C4-2B (cell line): ENCODE data around the gene ACOT7.

Source experiments
- H3K27ac ChIP-seq: fragments of 450-650 bp; 2 replicates; pipeline ENCODE4 v1.5.1; 2017
- ZFX ChIP-seq: fragments of 450-650 bp; IDR thresholded peaks from 2 replicates; pipeline ENCODE4 v1.6.1; 2017
- TF ChIP-seq, protein P1 (sequence below): fragments of 450-650 bp; conservative IDR thresholded peaks from 2 replicates; pipeline ENCODE4 v1.5.1; 2017; ENCODE audit warnings: mild to moderate bottlenecking

Gene ACOT7

GRCh38 chr1:6269296-6269695, 124.3 kb downstream of the ACOT7 start:
- H3K27ac ChIP-seq = no peak overlapping the region
- no peak for TF ChIP-seq ZFX
- TF ChIP-seq, protein P1, sequence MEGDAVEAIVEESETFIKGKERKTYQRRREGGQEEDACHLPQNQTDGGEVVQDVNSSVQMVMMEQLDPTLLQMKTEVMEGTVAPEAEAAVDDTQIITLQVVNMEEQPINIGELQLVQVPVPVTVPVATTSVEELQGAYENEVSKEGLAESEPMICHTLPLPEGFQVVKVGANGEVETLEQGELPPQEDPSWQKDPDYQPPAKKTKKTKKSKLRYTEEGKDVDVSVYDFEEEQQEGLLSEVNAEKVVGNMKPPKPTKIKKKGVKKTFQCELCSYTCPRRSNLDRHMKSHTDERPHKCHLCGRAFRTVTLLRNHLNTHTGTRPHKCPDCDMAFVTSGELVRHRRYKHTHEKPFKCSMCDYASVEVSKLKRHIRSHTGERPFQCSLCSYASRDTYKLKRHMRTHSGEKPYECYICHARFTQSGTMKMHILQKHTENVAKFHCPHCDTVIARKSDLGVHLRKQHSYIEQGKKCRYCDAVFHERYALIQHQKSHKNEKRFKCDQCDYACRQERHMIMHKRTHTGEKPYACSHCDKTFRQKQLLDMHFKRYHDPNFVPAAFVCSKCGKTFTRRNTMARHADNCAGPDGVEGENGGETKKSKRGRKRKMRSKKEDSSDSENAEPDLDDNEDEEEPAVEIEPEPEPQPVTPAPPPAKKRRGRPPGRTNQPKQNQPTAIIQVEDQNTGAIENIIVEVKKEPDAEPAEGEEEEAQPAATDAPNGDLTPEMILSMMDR = no peak

DNA sequence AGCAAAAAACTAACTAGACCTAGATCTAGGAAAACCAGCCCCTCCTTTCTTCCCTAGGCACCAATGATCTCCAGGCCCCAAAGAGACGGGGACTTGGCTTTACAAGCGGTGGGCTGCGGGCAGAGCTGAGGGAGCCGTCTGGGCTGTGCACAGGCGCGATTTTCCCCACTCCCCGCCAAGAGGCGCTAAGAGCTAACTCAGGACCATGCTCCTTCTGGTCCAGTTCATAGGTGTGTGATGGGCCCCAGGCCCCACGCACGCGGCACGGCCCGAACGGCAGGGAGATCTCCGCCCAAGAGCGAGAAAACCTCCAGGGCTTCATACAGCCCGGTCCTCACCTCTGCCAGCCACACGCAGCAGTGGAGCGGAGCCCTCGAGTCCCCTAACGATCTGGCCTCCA, 125.2 kb downstream of the ACOT7 start:
- no peak overlapping the region for H3K27ac ChIP-seq
- TF ChIP-seq ZFX = no peak
- TF ChIP-seq, protein P1 = no peak

GRCh38 chr1:6267686-6268322, 125.8 kb downstream of the ACOT7 start:
- no peak overlapping the region for H3K27ac ChIP-seq
- TF ChIP-seq, protein P1 = no peak

GRCh38 chr1:6266641-6267040, 126.9 kb downstream of the ACOT7 start:
- TF ChIP-seq, protein P1 = no peak
- TF ChIP-seq ZFX = no peak
- no peak overlapping the region for H3K27ac ChIP-seq

DNA sequence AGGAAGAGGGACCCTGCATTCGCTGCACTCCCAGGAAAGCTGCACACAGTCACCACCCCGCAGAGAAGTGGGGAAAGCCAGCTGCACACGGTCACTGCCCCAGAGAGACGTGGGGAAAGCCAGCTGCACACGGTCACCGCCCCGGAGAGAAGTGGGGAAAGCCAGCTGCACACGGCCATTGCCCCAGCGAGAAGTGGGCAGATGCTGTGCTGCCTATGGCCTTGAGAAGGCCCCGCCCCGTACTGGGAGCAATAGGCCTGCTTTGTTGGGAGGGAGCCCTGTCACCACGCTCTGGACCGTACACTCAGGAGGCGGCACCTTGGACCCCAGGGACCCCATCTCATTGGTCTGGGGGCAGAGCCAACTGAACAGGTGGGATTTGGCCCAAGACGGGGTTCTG, 128.4 kb downstream of the ACOT7 start:
- no peak overlapping the region for H3K27ac ChIP-seq
- no peak for TF ChIP-seq ZFX
- TF ChIP-seq, protein P1 = no peak

DNA sequence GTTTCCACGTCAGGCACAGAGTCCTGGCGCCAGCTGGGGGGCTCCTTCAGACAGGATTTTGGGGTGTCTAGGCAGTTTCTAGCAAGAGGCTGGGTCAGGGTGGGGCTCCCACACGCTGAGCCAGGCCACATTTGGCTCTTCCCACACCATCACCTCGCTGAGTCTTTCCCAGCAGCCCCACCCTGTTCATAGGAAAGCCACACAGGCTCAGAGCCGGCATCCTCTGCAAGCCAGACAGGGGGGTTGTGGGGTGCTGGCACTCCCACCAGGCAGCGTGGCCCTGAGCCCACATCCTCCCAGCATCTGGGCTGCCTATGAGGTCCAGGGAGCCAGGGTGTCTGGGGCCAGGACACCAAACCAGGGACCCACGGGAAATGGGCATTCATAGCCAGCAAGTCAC, 129.9 kb downstream of the ACOT7 start:
- H3K27ac ChIP-seq = no peak overlapping the region
- TF ChIP-seq, protein P1 = no peak
- TF ChIP-seq ZFX = no peak

DNA sequence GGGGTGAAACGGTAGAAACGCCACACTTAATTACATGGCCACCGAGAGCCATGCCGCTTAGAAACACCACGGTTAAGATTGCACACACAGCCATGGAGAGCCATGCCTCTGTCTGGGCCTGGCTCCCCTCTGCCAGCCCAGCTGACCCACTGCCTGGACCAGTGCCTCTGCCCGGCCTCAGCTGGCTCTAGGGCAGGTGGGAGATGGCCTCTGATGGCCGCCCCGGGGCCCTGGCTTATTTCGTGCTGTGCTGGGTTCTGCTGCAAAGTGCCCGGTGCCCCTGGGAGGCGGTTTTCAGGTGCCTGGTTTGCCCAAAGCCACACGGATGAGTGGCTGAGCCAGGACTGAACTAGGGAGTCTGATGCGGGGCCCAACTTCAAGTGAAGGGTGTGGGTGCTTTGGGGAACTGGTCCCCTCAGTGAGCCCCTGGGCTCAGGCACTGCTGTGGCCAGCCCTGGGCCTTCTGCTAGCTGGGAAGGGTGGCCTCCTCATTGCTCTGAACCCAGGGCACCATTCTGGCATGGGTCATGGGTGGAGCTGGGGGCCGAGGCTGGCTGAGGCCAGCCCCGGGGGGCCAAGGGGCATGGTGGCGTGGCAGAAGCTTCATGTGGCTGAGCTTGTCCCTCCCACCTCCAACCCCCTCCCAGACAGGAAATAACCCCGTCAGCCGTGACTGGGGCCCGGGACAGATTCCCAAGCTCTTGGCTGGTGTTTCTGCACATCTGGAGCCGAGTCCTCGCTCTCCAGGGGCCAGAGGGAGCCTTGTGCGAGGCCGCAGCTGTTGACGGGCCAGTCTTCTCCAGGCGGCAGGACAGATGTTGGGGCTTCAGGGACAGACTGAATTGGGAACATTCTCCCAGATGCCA, 130.8 kb downstream of the ACOT7 start:
- TF ChIP-seq, protein P1 = no peak
- TF ChIP-seq ZFX = no peak
- H3K27ac ChIP-seq = no peak overlapping the region
